HL-60 (cell line): ENCODE results near the gene SIX1.
A peak's percentile ranks its signal among the peaks of the same experiment; 100 is the strongest.

Experiments used
- CTCF ChIP-seq: IDR thresholded peaks from one replicate; pipeline ENCODE4 v1.5.1; 2011; ENCODE audit warnings: low read length, control low read depth, inconsistent platforms; ENCODE audit not compliant: insufficient read depth
- POLR2AphosphoS5 ChIP-seq: IDR thresholded peaks from 2 replicates; pipeline ENCODE4 v1.6.1; 2012; ENCODE audit warnings: low read depth
- SPI1 ChIP-seq: IDR thresholded peaks from 2 replicates; pipeline ENCODE4 v1.6.1; 2012; ENCODE audit warnings: low read depth, mild to moderate bottlenecking, borderline replicate concordance

GRCh38 chr14:60661721-60662120 lies 12.4 kb upstream of the SIX1 start:
- TF ChIP-seq CTCF (no peak), POLR2AphosphoS5 (no peak), SPI1 (peak; percentile 28; the same call in 1 of the 2 replicates)
